Nephron (organoid): Measurements from ENCODE around the gene LAPTM5.
A peak's percentile ranks its signal among the peaks of the same experiment; 100 is the strongest.

Source experiments
- H3K27ac Mint-ChIP-seq, 3 experiments: 2 replicates each; pipeline ENCODE4 v1.8.0; 2020; ENCODE audit warnings: mixed read lengths in 3 of 3, mild to moderate bottlenecking in 2 of 3, moderate library complexity in 1 of 3
- H3K27me3 Mint-ChIP-seq: 2 replicates; pipeline ENCODE4 v1.8.0; 2021; ENCODE audit warnings: low read depth, mild to moderate bottlenecking, moderate library complexity, mixed read lengths
- H3K36me3 Mint-ChIP-seq: 2 replicates; pipeline ENCODE4 v1.8.0; 2020; ENCODE audit warnings: low read depth, mixed read lengths
- H3K4me1 Mint-ChIP-seq: 2 replicates; pipeline ENCODE4 v1.8.0; 2020; ENCODE audit warnings: mixed read lengths
- H3K4me3 Mint-ChIP-seq, 3 experiments: 2 replicates each; pipeline ENCODE4 v1.8.0; 2020; ENCODE audit warnings: mild to moderate bottlenecking in 3 of 3, mixed read lengths in 3 of 3, moderate library complexity in 2 of 3
- H3K9me3 Mint-ChIP-seq: 2 replicates; pipeline ENCODE4 v1.8.0; 2020; ENCODE audit warnings: mixed read lengths
- TF ChIP-seq, protein P1 (sequence below), 3 experiments: fragments of 200-600 bp; sonication (generic); IDR thresholded peaks; one replicate each; pipeline ENCODE4 v1.5.0; 2021; ENCODE audit warnings: antibody characterized with exemption in 3 of 3; ENCODE audit not compliant: unreplicated experiment in 3 of 3

LAPTM5 gene

DNA sequence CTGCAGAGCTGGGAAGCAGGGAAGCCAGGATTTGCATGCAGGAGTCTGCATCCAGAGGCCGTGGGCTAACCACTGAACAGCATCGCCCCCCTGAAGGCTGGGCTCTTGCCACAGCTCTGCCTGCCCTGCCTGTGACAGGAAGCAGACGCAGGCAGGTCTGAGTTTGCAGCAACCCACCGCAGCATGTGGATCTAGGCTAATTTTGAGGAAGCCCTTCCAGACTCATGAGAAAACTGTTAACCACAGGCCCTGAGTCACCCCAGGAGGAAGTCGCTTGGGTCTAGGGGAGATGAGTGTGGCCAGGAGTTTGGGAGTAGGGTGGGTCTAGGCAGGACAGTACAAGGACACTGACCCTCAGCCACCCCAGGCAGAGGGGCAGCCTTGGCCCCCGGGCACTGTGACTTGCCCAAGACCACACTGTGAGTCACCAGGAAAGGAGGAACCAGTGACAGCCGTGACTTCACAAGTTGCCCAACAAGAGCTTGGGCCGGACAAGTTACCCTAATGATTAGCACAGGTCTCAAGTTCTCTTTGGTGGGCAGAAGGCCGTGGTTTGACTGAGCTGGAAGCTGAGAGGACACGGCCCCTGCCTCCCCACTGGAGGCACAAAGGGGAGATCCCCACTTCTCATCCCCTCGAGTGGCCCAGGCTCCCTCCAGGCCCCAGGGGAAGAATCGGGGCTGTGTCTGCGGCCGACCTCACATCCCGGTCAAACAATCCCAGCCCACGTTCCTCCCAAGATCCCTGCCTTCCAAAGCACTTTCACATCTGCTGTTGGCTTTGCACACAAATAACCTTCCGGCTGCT is 826 bp downstream of the LAPTM5 start:
- Mint-ChIP-seq H3K4me3 (peak overlapping the region in 1 of 3 experiments; percentile 75), H3K27ac (peak overlapping the region in 2 of 3 experiments; percentile 11 to 81), H3K4me1 (peaks cover 52% of the 10 kb centered on the region), H3K27me3 (peaks cover 27% of the 10 kb centered on the region), H3K36me3 (no peaks in the 10 kb centered on the region), H3K9me3 (peaks cover 2% of the 10 kb centered on the region)
- TF ChIP-seq, protein P1, sequence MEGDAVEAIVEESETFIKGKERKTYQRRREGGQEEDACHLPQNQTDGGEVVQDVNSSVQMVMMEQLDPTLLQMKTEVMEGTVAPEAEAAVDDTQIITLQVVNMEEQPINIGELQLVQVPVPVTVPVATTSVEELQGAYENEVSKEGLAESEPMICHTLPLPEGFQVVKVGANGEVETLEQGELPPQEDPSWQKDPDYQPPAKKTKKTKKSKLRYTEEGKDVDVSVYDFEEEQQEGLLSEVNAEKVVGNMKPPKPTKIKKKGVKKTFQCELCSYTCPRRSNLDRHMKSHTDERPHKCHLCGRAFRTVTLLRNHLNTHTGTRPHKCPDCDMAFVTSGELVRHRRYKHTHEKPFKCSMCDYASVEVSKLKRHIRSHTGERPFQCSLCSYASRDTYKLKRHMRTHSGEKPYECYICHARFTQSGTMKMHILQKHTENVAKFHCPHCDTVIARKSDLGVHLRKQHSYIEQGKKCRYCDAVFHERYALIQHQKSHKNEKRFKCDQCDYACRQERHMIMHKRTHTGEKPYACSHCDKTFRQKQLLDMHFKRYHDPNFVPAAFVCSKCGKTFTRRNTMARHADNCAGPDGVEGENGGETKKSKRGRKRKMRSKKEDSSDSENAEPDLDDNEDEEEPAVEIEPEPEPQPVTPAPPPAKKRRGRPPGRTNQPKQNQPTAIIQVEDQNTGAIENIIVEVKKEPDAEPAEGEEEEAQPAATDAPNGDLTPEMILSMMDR (IDR thresholded peaks at IDR 0.05; ENCODE audit: unreplicated experiment in 3 of 3): no peak

DNA sequence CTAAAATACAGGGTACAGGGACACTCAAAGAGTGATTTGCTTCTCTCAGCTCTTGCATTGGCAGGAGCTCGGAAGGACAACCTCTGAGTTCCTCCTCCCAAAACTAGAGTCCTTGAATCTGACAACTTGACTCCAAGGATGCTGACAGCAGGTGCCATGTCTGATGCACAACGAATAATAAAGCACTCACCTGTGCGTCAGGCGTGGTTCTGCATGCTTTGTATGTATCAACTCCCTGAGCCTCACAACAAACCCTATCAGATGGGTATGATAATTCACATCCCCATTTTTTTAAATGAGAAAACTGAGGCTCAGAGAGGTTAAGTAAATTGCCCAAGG is 1.4 kb downstream of the LAPTM5 start:
- Mint-ChIP-seq H3K9me3 (peaks cover 2% of the 10 kb centered on the region), H3K27ac (no peak overlapping the region), H3K4me1 (peaks cover 47% of the 10 kb centered on the region), H3K4me3 (no peak overlapping the region), H3K36me3 (no peaks in the 10 kb centered on the region), H3K27me3 (peaks cover 27% of the 10 kb centered on the region)
- TF ChIP-seq, protein P1 (IDR thresholded peaks at IDR 0.05; ENCODE audit: unreplicated experiment in 3 of 3): no peak

DNA sequence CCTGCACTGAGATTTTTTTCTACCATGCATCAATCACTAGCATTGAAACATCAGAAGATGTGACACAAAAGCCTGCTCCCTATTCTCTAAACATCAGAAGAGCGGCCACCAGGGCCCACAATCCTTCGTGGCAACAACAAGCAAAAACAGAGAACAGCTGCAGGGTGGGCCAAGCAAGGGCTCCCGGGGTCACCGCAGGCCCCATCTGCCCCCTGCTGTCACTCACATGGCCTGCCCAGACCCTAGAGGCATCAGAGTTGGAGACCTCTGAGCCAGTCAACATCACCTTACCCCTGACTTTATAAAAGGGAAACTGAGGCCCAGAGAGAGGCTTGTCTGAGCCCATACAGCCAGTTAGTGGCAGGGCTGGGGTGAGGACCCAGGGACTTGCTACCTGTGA is 1.8 kb downstream of the LAPTM5 start:
- H3K27ac Mint-ChIP-seq: no peak overlapping the region
- H3K27me3 Mint-ChIP-seq: peaks cover 27% of the 10 kb centered on the region
- TF ChIP-seq, protein P1 (IDR thresholded peaks at IDR 0.05; ENCODE audit: unreplicated experiment in 3 of 3): no peak
- H3K36me3 Mint-ChIP-seq: no peaks in the 10 kb centered on the region
- H3K4me3 Mint-ChIP-seq: no peak overlapping the region
- H3K9me3 Mint-ChIP-seq: peaks cover 2% of the 10 kb centered on the region
- peaks cover 43% of the 10 kb centered on the region for H3K4me1 Mint-ChIP-seq

DNA sequence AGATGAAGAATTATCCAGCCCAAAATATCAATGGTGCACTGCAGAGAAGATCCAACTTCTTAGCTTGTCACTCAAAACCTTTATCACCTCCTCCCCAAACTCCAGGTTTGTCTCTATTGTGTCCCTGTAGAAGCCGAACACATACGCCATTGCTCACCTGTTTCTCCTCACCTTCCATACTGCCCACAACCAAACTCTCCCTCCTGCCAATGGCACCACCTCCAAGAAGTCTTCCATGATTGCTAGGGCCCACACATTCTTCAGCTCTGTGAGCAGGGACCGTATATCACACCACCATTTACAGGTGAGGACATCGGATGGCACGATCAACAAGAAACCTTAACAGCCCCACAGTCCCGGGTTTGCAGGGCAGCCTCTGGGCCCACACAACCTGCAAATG is 2.2 kb downstream of the LAPTM5 start:
- H3K27ac Mint-ChIP-seq: no peak overlapping the region
- peaks cover 2% of the 10 kb centered on the region for H3K9me3 Mint-ChIP-seq
- TF ChIP-seq, protein P1 (IDR thresholded peaks at IDR 0.05; ENCODE audit: unreplicated experiment in 3 of 3): no peak
- H3K4me1 Mint-ChIP-seq: peaks cover 41% of the 10 kb centered on the region
- H3K27me3 Mint-ChIP-seq: peaks cover 27% of the 10 kb centered on the region
- no peaks in the 10 kb centered on the region for H3K36me3 Mint-ChIP-seq
- no peak overlapping the region for H3K4me3 Mint-ChIP-seq

DNA sequence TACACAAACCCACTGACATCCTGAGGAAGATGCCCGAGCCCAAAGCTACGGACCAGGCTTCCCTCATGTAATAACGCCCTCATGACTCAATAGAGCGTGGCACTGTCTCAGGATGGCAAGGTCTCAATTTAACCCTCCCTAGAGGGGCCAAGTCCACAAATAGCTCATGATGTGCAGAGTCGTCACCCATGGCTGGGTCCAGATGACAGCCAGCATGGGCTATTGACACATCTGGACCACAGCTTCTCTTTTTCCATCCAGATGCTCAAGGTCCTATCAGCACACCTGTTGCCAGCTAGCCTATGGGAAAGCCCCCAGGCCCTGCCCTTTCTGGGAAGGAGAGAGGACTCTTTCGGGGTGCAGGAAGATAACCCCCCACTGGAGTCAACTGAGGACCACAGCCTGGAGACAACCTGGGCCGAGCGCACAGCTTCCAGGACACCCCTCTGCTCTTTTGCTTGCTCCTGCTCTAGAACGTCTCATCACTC is 2.8 kb downstream of the LAPTM5 start:
- TF ChIP-seq, protein P1 (IDR thresholded peaks at IDR 0.05; ENCODE audit: unreplicated experiment in 3 of 3): no peak
- Mint-ChIP-seq H3K27me3 (peaks cover 29% of the 10 kb centered on the region), H3K27ac (no peak overlapping the region), H3K9me3 (peaks cover 2% of the 10 kb centered on the region), H3K4me3 (no peak overlapping the region), H3K36me3 (no peaks in the 10 kb centered on the region), H3K4me1 (peaks cover 36% of the 10 kb centered on the region)

DNA sequence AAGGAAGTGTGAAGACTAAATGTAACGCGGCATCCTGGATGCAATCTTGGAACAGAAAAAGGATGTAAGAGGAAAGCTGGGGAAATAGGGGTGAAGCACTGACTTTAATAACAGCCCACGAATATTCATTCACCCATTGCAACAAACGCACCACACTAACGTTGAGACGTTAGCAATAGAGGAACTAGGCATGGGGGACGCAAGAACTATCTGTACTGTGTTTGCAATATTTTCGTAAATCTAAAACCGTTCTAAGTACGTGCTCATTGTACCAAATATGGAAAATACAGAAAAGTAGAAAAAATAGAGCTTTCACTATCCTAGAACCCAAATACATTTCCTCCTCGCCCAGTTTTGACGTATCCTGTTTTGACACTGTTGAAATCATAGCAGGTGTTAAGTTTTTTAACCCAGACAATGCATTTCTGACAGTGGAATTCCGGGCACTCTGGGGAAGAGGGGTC is 3.9 kb downstream of the LAPTM5 start:
- Mint-ChIP-seq H3K36me3 (no peaks in the 10 kb centered on the region), H3K4me1 (peaks cover 42% of the 10 kb centered on the region), H3K4me3 (no peak overlapping the region), H3K27me3 (peaks cover 32% of the 10 kb centered on the region), H3K27ac (peak overlapping the region in 2 of 3 experiments; percentile 1 to 8), H3K9me3 (peaks cover 2% of the 10 kb centered on the region)
- TF ChIP-seq, protein P1 (IDR thresholded peaks at IDR 0.05; ENCODE audit: unreplicated experiment in 3 of 3): no peak
